Renal cortex interstitium (tissue), 11 donors: ENCODE data around the gene SLIT1. TPM values are rescaled to one million over a fixed set of nuclear protein-coding genes. Genes with fewer than 3 reads are reported as not detected.

Source experiments
- DNase-seq, 11 donors: peaks; one replicate each; pipeline ENCODE4 v3.0.0-alpha.2; 2013; ENCODE audit warnings: low read depth in 9 of 11, low spot score in 4 of 11; ENCODE audit errors: extremely low read depth in 1 of 11
- polyA plus RNA-seq, 3 donors: library from polyadenylated mRNA; unstranded; fragments of 120-200 nt; gene quantifications; one replicate each; pipeline ENCODE4 v1.2.1, GENCODE V29; 2013; ENCODE audit not compliant: insufficient read length in 3 of 3

The SLIT1 gene
- polyA plus RNA-seq, 3 donors: 6.9 to 7.7 (median 7.6) TPM

DNA sequence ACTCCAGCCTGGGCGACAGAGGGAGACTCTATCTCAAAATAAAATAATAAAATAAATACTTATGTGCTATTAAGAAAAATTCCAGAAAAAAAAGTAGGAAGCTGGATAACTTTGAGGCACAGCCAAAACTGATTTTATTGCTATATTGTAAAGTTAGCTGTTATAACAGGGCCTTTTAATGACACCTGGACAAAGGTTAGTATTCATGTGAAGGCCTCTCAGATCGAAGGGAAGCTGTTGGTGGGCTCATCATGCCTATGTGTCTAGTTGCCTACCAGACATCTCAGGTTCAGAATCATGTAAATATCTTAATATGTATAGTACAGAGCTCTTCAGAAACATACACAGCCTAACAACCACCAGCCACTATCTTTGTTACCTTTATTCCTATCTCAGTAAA is 210.6 kb downstream of the SLIT1 start:
- DNase-seq: no peak

DNA sequence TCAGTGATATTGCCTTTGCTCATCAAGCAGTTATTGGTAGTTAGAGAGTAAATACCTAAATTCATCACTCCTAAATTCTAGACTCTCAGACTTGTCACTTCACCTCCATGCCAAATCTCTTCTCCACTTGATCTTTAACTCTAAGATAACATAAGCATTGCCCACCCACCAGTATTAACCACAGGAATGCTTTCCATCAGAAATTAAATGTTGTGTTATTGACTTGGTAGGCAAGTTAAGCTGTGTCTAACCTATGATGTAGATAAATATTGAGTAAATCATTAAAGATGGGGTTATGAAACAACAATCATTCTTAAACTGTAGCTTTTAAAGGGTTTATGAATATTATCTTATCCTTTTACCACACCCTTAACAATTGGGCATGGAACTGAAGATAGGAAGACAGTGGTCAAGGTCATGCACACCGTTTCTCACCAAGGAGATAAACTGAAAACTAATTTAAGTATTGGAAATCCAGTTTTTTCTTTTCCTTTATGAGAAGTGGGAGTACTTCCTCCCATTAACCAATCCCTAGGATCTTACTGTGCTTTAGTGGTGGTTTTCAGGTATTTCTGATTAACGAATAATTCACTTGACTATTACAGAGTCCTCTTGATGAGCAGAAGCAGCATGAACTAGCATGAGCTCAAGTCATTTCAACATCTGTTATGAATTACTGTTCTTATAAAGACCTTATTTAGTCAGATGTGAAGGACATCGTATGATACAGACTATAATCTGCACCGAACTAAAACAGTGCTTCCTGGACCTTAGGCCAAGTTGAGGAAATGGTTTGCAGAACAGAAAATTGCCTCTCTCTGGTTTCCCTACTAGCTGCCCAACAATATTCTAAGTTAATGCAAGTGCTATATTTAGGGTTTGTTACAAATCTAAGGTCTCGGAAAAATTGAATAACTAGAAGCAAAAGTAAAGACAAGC is 211.7 kb downstream of the SLIT1 start:
- DNase-seq: no peak

GRCh38 chr10:96972264-96972663 is 213.5 kb downstream of the SLIT1 start:
- peak in 5 of 11 donors; percentile 2 to 12 (median 5) for DNase-seq

- no peak for DNase-seq
Measured at GRCh38 chr10:96971324-96971723, 214.4 kb downstream of the SLIT1 start.

DNA sequence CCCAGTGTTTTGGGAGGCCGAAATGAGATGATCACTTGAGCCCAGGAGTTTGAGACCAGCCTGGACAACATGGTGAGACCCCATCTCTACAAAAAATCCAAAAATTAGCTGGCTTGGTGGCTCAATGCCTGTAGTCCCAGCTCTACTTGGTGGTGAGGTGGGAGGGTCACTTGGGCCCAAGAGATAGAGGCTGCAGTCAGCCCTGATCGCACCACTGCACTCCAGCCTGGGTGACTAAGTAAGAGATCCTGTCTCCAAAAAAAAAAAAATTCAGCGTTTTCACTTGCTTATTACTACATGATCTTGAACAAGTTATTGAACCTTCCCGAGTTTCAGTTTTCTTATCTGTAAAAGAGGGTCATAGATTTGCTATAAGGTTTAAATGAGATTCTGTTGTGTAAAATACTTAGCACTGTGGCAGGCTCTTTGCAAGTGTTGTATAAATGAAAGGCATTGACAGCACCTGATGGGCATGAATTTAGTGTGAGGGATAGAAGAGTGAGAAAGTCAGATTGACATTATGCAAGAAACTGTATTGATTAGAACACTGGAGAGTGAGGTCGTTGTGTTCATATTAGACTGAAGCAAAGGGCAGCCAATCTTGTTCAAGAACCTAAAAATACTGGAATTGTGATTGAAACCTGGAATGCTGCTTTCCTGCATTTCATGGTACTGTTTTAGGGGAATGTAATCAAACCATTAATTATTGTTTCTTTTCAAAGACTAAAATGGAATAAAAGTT is 216.9 kb downstream of the SLIT1 start:
- DNase-seq: no peak

DNA sequence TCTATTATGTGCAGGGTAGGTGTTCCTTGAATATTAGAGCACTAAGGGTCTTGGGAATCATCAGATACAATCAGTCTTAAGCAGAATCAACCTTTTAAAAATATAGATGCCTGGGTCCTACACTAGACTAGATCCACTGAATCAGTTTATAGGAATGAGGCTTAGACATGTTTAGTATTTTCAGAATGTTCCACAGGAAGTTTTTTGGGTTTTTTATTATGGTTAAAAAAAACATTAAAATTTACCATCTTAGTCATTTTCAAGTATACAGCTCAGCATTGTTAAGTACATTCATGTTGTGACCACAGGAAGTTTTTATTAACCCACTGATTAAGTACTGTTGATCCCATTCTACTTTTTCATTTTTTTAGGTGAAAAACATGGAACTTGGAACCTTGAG is 217.9 kb downstream of the SLIT1 start:
- DNase-seq: no peak

- no peak for DNase-seq
Measured at GRCh38 chr10:96964131-96964530, 221.6 kb downstream of the SLIT1 start.

DNA sequence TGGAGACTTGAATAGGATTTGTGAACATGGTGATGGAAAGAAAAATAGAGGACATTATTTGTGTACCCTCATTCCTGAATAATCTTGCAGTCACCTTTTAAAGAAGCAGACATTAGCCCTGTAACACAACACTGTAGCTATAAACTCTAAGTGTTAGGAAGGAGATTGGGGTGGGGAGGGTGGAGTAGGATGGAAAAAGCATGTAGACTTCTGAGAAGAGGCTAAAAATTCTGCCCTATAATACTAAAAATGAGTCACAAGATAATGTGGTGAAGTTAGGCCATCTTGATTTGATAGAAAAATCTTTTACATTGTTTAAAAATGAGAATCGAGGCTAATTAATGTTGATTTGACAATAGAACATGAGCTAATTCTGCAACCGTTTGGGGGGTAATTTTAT is 224.9 kb downstream of the SLIT1 start:
- DNase-seq: no peak

- DNase-seq: no peak
Measured at GRCh38 chr10:96959733-96960132, 226.0 kb downstream of the SLIT1 start.

DNA sequence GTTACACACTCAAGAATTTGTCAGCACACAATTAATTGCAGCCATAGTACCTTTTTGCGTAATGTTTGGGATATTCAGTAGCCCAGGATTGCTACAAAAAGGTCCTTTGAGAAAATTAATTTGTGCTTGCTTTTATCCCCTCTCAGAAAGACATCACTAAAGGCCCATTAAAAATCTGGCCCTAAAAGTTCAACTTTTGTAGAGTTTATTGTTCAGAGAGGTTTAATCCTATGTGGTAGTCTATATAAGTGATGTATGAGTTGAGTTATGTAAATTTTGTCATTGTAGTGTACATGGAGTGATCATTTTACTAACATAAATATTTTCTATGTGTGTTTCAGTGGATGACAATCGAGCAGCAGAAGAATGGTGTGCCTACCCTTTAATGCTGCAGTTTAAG is 227.7 kb downstream of the SLIT1 start:
- no peak for DNase-seq

- no peak for DNase-seq
Measured at GRCh38 chr10:96955794-96956193, 230.0 kb downstream of the SLIT1 start.

GRCh38 chr10:96951954-96952353 is 233.8 kb downstream of the SLIT1 start:
- DNase-seq: no peak

DNA sequence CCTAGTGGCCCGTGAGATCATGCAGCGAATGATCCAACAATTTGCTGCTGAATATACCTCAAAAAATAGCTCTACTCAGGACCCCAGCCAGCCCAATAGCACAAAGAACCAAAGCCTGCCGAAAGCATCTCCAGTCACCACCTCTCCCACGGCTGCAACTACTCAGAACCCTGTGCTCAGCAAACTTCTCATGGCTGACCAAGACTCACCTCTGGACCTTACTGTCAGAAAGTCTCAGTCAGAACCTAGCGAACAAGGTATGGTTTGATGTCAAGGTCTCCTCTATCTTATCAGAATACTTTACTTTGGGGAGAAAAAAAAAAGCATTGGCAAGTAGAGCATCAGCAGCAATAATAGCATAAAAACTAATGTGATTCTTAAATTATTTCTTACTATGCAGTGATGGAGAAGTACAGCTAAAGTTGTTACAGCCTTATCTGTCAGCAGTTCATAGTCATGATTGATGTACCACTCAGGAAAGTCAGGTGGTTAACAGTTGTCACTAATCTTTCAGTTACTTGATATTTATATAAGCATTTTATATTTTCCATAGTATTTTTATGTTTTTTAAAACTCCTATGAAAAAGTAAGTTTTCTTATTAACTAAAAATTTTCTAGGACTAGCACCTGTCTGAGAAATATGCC is 236.6 kb downstream of the SLIT1 start:
- DNase-seq: no peak

Other genes starting within 250 kb of the SLIT1 start
- gene ARHGAP19, start 106.7 kb upstream of the SLIT1 start, polyA plus RNA-seq: 10 to 100 TPM; 27.3 to 42.6 (median 28.7) TPM
- 1 to 10 TPM; 3.4 to 4.6 (median 4.3) TPM for gene FRAT1, start 133.3 kb upstream of the SLIT1 start, polyA plus RNA-seq
- 10 to 100 TPM; 12.2 to 14.2 (median 13.2) TPM for gene FRAT2, start 148.8 kb upstream of the SLIT1 start, polyA plus RNA-seq
- gene RRP12, start 215.4 kb upstream of the SLIT1 start, polyA plus RNA-seq: 10 to 100 TPM; 23.9 to 31.3 (median 25.9) TPM
- gene PGAM1, start 240.2 kb upstream of the SLIT1 start, polyA plus RNA-seq: 100 to 1,000 TPM; 172 to 199 (median 196) TPM